SJCRH30 (cell line): ENCODE measurements around the gene TMEM59. TPM values are rescaled to one million over a fixed set of nuclear protein-coding genes. Genes with fewer than 3 reads are reported as not detected.
"Not testable (repeated sequence)": the region's sequence is repeated elsewhere in the genome, so short reads cannot be mapped to it uniquely, and the experiment has no call there.

Experiments
- DNase-seq, 2 experiments: peaks; one replicate each; pipeline ENCODE4 v3.0.0-alpha.2; 2015 to 2020
- H3K27ac ChIP-seq: fragments of 250-450 bp; sonication (Bioruptor Pico); 2 replicates; pipeline ENCODE4 v1.5.1; 2020; ENCODE audit warnings: mild to moderate bottlenecking, moderate library complexity
- H3K27me3 ChIP-seq: fragments of 250-450 bp; sonication (Bioruptor Pico); 2 replicates; pipeline ENCODE4 v1.5.1; 2020; ENCODE audit warnings: mild to moderate bottlenecking, moderate library complexity
- H3K36me3 ChIP-seq: fragments of 250-450 bp; sonication (Bioruptor Pico); 2 replicates; pipeline ENCODE4 v1.5.1; 2020; ENCODE audit warnings: mild to moderate bottlenecking, moderate library complexity
- H3K4me1 ChIP-seq: fragments of 250-450 bp; sonication (Bioruptor Pico); 2 replicates; pipeline ENCODE4 v1.5.1; 2020; ENCODE audit warnings: mild to moderate bottlenecking, moderate library complexity
- H3K4me3 ChIP-seq: fragments of 250-450 bp; sonication (Bioruptor Pico); 2 replicates; pipeline ENCODE4 v1.5.1; 2020; ENCODE audit warnings: mild to moderate bottlenecking, moderate library complexity
- H3K9me3 ChIP-seq: fragments of 250-450 bp; sonication (Bioruptor Pico); replicated peaks from 2 replicates; pipeline ENCODE4 v1.5.1; 2020; ENCODE audit warnings: mild to moderate bottlenecking, moderate library complexity
- total RNA-seq: library from RNA; depleted of rRNA; stranded (reverse); fragments of >200 nt; shearing (Covaris generic); gene quantifications from 2 replicates; pipeline ENCODE4 v1.2.3, GENCODE V29; 2014

The TMEM59 gene
- total RNA-seq, 1 experiment from 2014 or later = 135 TPM

DNA sequence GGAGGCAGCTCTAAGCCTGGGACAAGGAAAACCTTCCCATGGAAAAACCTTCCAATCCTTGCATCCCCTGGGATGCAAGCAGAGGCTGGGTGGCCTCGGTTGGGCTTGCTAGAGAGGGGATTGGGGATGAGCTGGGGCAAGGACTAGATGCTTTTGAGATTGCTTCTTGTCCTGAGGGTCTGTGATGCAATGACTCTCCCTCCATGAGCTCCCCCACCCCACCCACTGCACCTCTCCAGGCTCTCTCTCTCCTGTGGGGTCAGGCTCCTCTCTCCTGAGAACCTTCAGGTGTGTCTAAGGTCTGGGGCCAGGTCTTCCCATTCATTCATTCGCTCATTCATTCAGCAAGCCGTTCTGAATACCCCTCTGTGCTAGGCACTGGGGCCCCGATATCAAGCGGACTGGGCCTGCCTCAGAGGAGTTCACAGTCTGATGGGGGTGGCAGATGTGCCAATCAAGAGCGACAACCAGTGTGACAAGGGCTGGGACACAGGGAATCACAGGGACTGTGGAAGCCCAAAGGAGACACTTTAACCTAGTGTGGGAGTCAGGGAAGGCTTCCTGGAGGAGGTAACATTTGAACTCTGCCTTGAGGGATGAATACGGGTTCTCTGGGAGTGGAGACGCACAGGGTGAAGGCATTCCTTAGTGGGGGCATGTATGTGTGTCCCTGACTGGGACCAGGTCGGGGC, 41.5 kb downstream of the TMEM59 start:
- Histone ChIP-seq H3K4me1 (no peaks in the 10 kb centered on the region), H3K9me3 (no peaks in the 10 kb centered on the region), H3K4me3 (no peak overlapping the region), H3K27ac (no peak overlapping the region), H3K27me3 (no peaks in the 10 kb centered on the region), H3K36me3 (no peaks in the 10 kb centered on the region)
- DNase-seq = no peak

GRCh38 chr1:54010415-54011117, 42.4 kb downstream of the TMEM59 start:
- Histone ChIP-seq H3K4me3 (no peak overlapping the region), H3K27me3 (no peaks in the 10 kb centered on the region), H3K27ac (no peak overlapping the region), H3K9me3 (no peaks in the 10 kb centered on the region), H3K4me1 (no peaks in the 10 kb centered on the region), H3K36me3 (no peaks in the 10 kb centered on the region)
- DNase-seq = no peak

DNA sequence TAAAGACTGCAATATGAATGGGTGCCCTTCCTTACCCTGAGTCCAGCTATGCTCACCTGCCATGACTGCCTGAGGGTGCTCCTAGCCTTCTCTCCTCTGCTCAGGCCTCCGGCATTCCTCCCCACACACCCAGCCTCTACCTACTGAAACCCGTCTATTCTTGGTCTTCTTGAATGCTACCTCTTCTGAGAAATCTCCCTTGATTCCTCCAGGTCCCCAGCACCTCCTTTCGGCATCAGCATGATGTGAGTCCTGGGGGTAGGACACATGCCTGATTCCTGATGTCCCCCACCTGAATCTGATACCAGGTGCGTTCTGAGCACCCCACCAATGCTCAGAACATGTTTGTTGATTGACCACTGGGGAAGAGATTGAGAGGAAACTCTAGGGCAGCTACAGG, 43.6 kb downstream of the TMEM59 start:
- H3K4me3 ChIP-seq = no peak overlapping the region
- H3K27ac ChIP-seq = no peak overlapping the region
- H3K27me3 ChIP-seq = no peaks in the 10 kb centered on the region
- no peaks in the 10 kb centered on the region for H3K9me3 ChIP-seq
- no peaks in the 10 kb centered on the region for H3K4me1 ChIP-seq
- no peaks in the 10 kb centered on the region for H3K36me3 ChIP-seq
- no peak for DNase-seq

- Histone ChIP-seq H3K9me3 (no peaks in the 10 kb centered on the region), H3K4me1 (no peaks in the 10 kb centered on the region), H3K27me3 (no peaks in the 10 kb centered on the region), H3K27ac (no peak overlapping the region), H3K4me3 (no peak overlapping the region), H3K36me3 (no peaks in the 10 kb centered on the region)
- no peak for DNase-seq
Measured at GRCh38 chr1:54008876-54009275, 44.1 kb downstream of the TMEM59 start.

DNA sequence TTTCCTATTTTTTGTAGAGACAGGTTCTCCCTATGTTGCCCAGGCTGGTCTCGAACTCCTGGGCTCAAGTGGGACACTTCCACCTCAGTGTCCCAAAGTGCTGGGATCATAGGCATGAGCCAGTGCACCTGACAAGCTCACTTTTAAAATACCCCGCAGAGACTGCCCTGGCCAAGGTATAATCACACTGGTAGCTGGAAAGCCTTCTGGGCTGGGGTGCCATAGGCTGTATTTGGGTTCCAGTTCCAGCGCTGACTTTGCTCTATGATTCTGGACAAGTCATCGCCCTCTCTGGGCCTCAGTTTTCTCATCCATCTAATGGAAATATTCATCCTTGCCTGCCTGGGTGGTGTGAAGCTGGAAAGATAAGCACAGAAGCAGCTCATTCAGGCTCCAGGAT, 45.4 kb downstream of the TMEM59 start:
- Histone ChIP-seq H3K27ac (no peak overlapping the region), H3K4me3 (no peak overlapping the region), H3K4me1 (no peaks in the 10 kb centered on the region), H3K27me3 (no peaks in the 10 kb centered on the region), H3K36me3 (no peaks in the 10 kb centered on the region), H3K9me3 (no peaks in the 10 kb centered on the region)
- no peak for DNase-seq

DNA sequence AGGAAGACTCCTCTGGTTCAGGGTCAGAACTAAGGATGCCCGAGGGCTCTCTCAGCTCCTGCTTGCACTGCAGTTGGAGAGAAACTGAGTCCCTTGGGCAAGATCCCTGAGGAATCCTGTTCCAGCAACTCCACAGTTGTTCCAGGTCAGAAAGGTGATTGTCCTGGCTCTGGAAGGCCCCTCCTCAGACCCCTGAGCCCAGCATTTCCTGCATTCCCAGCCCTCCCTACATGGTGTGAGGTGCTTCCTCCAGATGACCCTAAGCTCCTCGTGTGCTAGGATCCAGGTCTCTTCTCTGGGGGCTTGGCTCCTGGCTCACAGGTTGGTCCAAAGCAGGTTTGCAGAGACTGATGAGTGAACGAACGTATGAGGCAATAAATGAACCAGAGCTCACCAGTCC, 46.5 kb downstream of the TMEM59 start:
- Histone ChIP-seq H3K27me3 (no peaks in the 10 kb centered on the region), H3K4me3 (no peak overlapping the region), H3K4me1 (no peaks in the 10 kb centered on the region), H3K36me3 (no peaks in the 10 kb centered on the region), H3K27ac (no peak overlapping the region), H3K9me3 (no peaks in the 10 kb centered on the region)
- no peak for DNase-seq

- H3K27me3 ChIP-seq = no peaks in the 10 kb centered on the region
- H3K4me1 ChIP-seq = no peaks in the 10 kb centered on the region
- H3K9me3 ChIP-seq = no peaks in the 10 kb centered on the region
- no peak overlapping the region for H3K27ac ChIP-seq
- no peak for DNase-seq
- H3K4me3 ChIP-seq = no peak overlapping the region
- no peaks in the 10 kb centered on the region for H3K36me3 ChIP-seq
Measured at GRCh38 chr1:54004481-54005049, 48.4 kb downstream of the TMEM59 start.

- not testable (repeated sequence) for DNase-seq, H3K4me1 ChIP-seq, H3K36me3 ChIP-seq, H3K9me3 ChIP-seq, H3K4me3 ChIP-seq, H3K27ac ChIP-seq, H3K27me3 ChIP-seq
Measured at GRCh38 chr1:54003750-54004480, 49.1 kb downstream of the TMEM59 start.

GRCh38 chr1:54003249-54003646, 49.8 kb downstream of the TMEM59 start:
- no peaks in the 10 kb centered on the region for H3K9me3 ChIP-seq
- H3K27me3 ChIP-seq = no peaks in the 10 kb centered on the region
- H3K36me3 ChIP-seq = no peaks in the 10 kb centered on the region
- no peak overlapping the region for H3K27ac ChIP-seq
- DNase-seq = no peak
- no peaks in the 10 kb centered on the region for H3K4me1 ChIP-seq
- no peak overlapping the region for H3K4me3 ChIP-seq

DNA sequence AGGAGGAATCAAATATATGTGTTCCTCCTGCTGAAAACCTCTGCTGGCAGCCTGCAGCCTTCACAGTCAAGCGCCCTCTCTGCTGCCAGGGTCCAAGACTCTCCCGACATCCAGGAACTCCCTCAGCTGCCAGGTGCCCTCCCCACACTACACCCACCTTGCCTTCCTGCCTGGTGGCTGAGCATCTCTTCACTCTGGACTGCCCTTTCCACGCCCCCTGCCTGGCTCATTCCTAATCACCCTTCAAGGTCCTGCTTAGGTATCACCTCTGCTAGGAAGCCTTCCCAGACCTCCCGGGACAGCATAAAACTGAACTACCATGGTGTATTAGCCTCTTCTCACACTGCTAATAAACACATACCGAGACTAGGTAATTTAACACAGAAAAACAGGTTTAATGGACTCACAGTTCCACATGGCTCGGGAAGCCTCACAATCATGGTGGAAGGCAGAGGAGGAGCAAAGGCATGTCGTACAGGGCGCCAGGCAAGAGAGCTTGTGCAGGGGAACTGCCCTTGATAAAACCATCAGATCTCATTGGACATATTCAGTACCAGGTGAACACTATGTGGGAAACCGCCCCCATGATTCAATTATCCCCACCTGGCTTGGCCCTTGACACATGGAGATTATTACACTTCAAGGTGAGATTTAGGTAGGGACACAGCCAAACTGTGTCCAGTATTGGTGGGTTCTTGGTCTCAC, 50.3 kb downstream of the TMEM59 start:
- DNase-seq = no peak
- Histone ChIP-seq H3K36me3 (no peaks in the 10 kb centered on the region), H3K27ac (no peak overlapping the region), H3K4me1 (no peaks in the 10 kb centered on the region), H3K27me3 (no peaks in the 10 kb centered on the region), H3K4me3 (no peak overlapping the region), H3K9me3 (no peaks in the 10 kb centered on the region)

DNA sequence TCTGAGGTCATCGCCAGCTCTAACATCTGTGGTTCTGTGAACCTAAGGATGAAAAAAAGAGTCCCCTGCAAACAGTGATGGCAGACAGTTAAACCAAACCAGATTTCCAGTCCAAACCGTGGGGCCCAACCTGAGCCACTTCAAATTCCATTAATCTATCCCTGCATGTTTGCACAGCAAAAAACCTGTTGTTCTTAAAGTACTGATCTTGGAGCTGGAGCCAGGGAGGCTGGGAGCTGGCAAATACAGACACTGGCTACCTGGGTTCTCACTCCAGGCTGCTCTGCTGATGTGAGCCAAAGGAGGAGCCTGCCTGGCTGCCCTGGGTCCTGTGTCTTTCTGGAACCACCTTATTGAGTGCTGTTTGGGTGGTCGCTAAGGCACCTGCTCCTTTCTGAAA, 51.4 kb downstream of the TMEM59 start:
- Histone ChIP-seq H3K36me3 (no peaks in the 10 kb centered on the region), H3K4me1 (no peaks in the 10 kb centered on the region), H3K9me3 (no peaks in the 10 kb centered on the region), H3K27me3 (no peaks in the 10 kb centered on the region), H3K4me3 (no peak overlapping the region), H3K27ac (no peak overlapping the region)
- DNase-seq = no peak

- H3K27me3 ChIP-seq = no peaks in the 10 kb centered on the region
- no peaks in the 10 kb centered on the region for H3K9me3 ChIP-seq
- DNase-seq = no peak
- no peaks in the 10 kb centered on the region for H3K4me1 ChIP-seq
- no peak overlapping the region for H3K27ac ChIP-seq
- H3K4me3 ChIP-seq = no peak overlapping the region
- no peaks in the 10 kb centered on the region for H3K36me3 ChIP-seq
Measured at GRCh38 chr1:53999920-54000319, 53.1 kb downstream of the TMEM59 start.

DNA sequence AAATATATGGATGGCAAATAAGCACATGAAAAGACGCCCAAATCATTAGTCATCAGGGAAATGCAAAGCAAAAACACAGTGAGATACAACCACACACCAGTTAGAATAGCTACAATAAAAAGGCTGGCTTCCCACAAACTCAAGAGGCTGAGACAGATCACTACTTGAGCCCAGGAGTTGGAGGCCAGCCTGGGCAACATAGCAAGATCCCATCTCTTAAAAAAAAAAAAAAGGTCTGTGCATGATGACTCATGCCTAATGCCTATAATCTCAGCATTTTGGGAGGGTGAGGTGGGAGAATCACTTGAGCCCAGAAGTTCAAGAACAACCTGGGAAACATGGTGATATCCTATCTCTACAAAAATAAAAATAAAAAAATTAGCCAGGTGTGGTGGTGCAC, 54.8 kb downstream of the TMEM59 start:
- Histone ChIP-seq H3K4me3 (no peak overlapping the region), H3K9me3 (no peaks in the 10 kb centered on the region), H3K36me3 (no peaks in the 10 kb centered on the region), H3K27me3 (no peaks in the 10 kb centered on the region), H3K4me1 (no peaks in the 10 kb centered on the region), H3K27ac (no peak overlapping the region)
- DNase-seq = no peak

GRCh38 chr1:53995683-53996082, 57.3 kb downstream of the TMEM59 start:
- H3K36me3 ChIP-seq = no peaks in the 10 kb centered on the region

GRCh38 chr1:53994516-53994915, 58.5 kb downstream of the TMEM59 start:
- not testable (repeated sequence) for H3K27ac ChIP-seq, H3K4me1 ChIP-seq, H3K4me3 ChIP-seq, DNase-seq, H3K9me3 ChIP-seq, H3K36me3 ChIP-seq, H3K27me3 ChIP-seq

More at GRCh38 chr1:53995683-53996082, 57.3 kb downstream of the TMEM59 start:
- no peak overlapping the region for H3K27ac ChIP-seq
- H3K4me1 ChIP-seq = no peaks in the 10 kb centered on the region
- DNase-seq = no peak
- no peaks in the 10 kb centered on the region for H3K27me3 ChIP-seq
- H3K9me3 ChIP-seq = no peaks in the 10 kb centered on the region
- no peak overlapping the region for H3K4me3 ChIP-seq
